ENCODE measurements around the gene C11orf24. TPM values are rescaled to one million over a fixed set of nuclear protein-coding genes. Genes with fewer than 3 reads are reported as not detected.
"Not testable (repeated sequence)": the region's sequence is repeated elsewhere in the genome, so short reads cannot be mapped to it uniquely, and the experiment has no call there.

C11orf24 gene
- total and polyA plus RNA-seq, 2 of the 4 experiments (the other 2 are of a cell fraction) = 42.5 to 135 TPM

DNA sequence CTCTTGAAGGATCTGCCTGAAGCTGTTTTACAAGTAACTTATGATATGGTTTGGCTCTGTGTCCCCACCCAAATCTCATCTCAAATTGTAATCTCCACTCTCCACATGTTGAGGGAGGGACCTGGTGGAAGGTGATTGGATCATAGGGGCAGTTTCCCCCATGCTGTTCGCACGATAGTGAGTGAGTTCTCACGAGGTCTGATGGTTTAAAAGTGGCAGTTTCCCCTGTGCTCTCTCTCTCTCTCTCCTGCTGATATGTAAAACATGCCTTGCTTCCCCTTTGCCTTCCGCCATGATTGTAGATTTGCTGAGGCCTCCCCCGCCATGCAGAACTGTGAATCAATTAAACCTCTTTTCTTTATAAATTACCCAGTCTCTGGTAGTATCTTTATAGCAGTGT lies 26.9 kb downstream of the C11orf24 start:
- H4K5ac ChIP-seq (ENCODE audit: low read depth, low read length); H4K8ac ChIP-seq (ENCODE audit: low read depth in 2 of 2, low read length in 2 of 2); H3K9me3 ChIP-seq (ENCODE audit: control insufficient read depth, insufficient read depth, low read length); H3K27me3 ChIP-seq (ENCODE audit: control insufficient read depth, insufficient read depth, low read length); H3K9me1 ChIP-seq (ENCODE audit: insufficient read depth, low read length); H3K4me3 ChIP-seq (ENCODE audit: insufficient read depth, low read depth, low read length); H2AFZ ChIP-seq (replicated peaks; ENCODE audit: low read length, poor library complexity); H2BK120ac ChIP-seq (ENCODE audit: low read depth, low read length); DNase-seq; H3K9ac ChIP-seq (ENCODE audit: low read depth, low read length); intact Hi-C loops (cut with micrococcal nuclease); H3K27ac ChIP-seq (ENCODE audit: insufficient read depth, low read length); H4K20me1 ChIP-seq (ENCODE audit: insufficient read depth, low read length); H3K36me3 ChIP-seq (ENCODE audit: control insufficient read depth, insufficient read depth, low read length); H3K56ac ChIP-seq (ENCODE audit: extremely low read depth, insufficient read depth, low read length); H4K91ac ChIP-seq (ENCODE audit: insufficient read depth, low read depth, low read length); H2BK15ac ChIP-seq (ENCODE audit: low read depth, low read length); H3K4ac ChIP-seq (ENCODE audit: low read depth, low read length); BruUV-seq (replicated peaks); H3K18ac ChIP-seq (ENCODE audit: low read depth, low read length); ATAC-seq (ENCODE audit: low read depth); H3K4me1 ChIP-seq (ENCODE audit: control insufficient read depth, insufficient read depth, low read length); in situ Hi-C loops (cut with MboI; ENCODE audit: low sequenced_read_pairs); H2BK5ac ChIP-seq (ENCODE audit: low read depth, low read length, poor library complexity, severe bottlenecking); H3K4me2 ChIP-seq (ENCODE audit: low read depth, low read length); H2AK5ac ChIP-seq (ENCODE audit: low read depth, low read length); H2BK20ac ChIP-seq (ENCODE audit: low read depth, low read length); H3K14ac ChIP-seq (replicated peaks; ENCODE audit: low read depth, low read length); H3K23ac ChIP-seq (ENCODE audit: low read depth, low read length); H3K79me1 ChIP-seq (ENCODE audit: low read depth in 1 of 2, low read length in 2 of 2); CTCF ChIA-PET; H2AK9ac ChIP-seq (replicated peaks; ENCODE audit: low read depth, low read length, poor library complexity); dilution Hi-C loops (cut with HindIII; ENCODE audit: low sequenced_read_pairs, unreplicated experiment): not testable (repeated sequence)
- WGBS, 2 experiments (ENCODE audit: extremely low coverage in 2 of 2, insufficient read length in 1 of 2) = no CpG with 5 or more reads among the region's 5 CpGs
- POLR2A ChIA-PET (ENCODE audit: unreplicated experiment) = interaction anchor here (0.6 to 0.7 kb wide), 2 partner anchors 14 to 1183 kb away, joined by 4 to 5 read pairs; no protein-coding TSS in a partner anchor

DNA sequence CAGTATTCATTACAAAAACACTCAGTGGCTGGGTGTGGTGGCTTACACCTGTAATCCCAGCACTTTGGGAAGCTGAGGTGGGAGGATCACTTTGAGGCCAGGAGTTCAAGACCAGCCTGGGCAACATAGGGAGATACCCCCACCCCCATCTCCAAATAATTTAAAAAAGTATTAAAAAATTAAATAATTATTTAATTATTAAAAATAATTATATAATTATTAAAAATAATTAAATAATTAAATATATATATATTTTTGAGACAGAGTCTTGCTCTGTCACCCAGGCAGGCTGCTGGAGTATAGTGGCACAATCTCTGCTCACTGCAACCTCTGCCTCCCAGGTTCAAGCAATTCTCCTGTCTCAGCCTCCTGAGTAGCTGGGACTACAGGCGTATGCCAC lies 27.9 kb downstream of the C11orf24 start:
- H3K56ac ChIP-seq (ENCODE audit: extremely low read depth, insufficient read depth, low read length); H3K18ac ChIP-seq (ENCODE audit: low read depth, low read length); H3K4me3 ChIP-seq (ENCODE audit: insufficient read depth, low read depth, low read length); H3K9me1 ChIP-seq (ENCODE audit: insufficient read depth, low read length); DNase-seq; H3K23ac ChIP-seq (ENCODE audit: low read depth, low read length); H4K5ac ChIP-seq (ENCODE audit: low read depth, low read length); H2BK5ac ChIP-seq (ENCODE audit: low read depth, low read length, poor library complexity, severe bottlenecking); BruUV-seq (replicated peaks); H2BK20ac ChIP-seq (ENCODE audit: low read depth, low read length); H4K91ac ChIP-seq (ENCODE audit: insufficient read depth, low read depth, low read length); in situ Hi-C loops (cut with MboI; ENCODE audit: low sequenced_read_pairs); H3K36me3 ChIP-seq (ENCODE audit: control insufficient read depth, insufficient read depth, low read length); H2AK9ac ChIP-seq (replicated peaks; ENCODE audit: low read depth, low read length, poor library complexity); CTCF ChIA-PET; ATAC-seq (ENCODE audit: low read depth); H2BK120ac ChIP-seq (ENCODE audit: low read depth, low read length); H2AFZ ChIP-seq (replicated peaks; ENCODE audit: low read length, poor library complexity); H2BK15ac ChIP-seq (ENCODE audit: low read depth, low read length); H4K8ac ChIP-seq (ENCODE audit: low read depth in 2 of 2, low read length in 2 of 2); dilution Hi-C loops (cut with HindIII; ENCODE audit: low sequenced_read_pairs, unreplicated experiment); H4K20me1 ChIP-seq (ENCODE audit: insufficient read depth, low read length); POLR2A ChIA-PET (ENCODE audit: unreplicated experiment); H3K79me1 ChIP-seq (ENCODE audit: low read depth in 1 of 2, low read length in 2 of 2); H3K27me3 ChIP-seq (ENCODE audit: control insufficient read depth, insufficient read depth, low read length); H3K9me3 ChIP-seq (ENCODE audit: control insufficient read depth, insufficient read depth, low read length); H3K14ac ChIP-seq (replicated peaks; ENCODE audit: low read depth, low read length); H3K27ac ChIP-seq (ENCODE audit: insufficient read depth, low read length); intact Hi-C loops (cut with micrococcal nuclease); H2AK5ac ChIP-seq (ENCODE audit: low read depth, low read length); H3K4ac ChIP-seq (ENCODE audit: low read depth, low read length); H3K4me1 ChIP-seq (ENCODE audit: control insufficient read depth, insufficient read depth, low read length); H3K9ac ChIP-seq (ENCODE audit: low read depth, low read length); H3K4me2 ChIP-seq (ENCODE audit: low read depth, low read length): not testable (repeated sequence)
- 80% methylated on average over 1 of the region's 1 CpG; no CpG with 5 or more reads in 1 of the 2 experiments for WGBS, 2 experiments (ENCODE audit: extremely low coverage in 2 of 2, insufficient read length in 1 of 2)
